Measurements from ENCODE around the gene ACP4.

Gene ACP4

GRCh38 chr19:50794074-50794875 is 4.1 kb downstream of the ACP4 start:
- H3K27ac ChIP-seq: peak overlapping the region; percentile 99
- no peak for TF ChIP-seq CTCF (conservative IDR thresholded peaks at IDR 0.05)

GRCh38 chr19:50794876-50795663 is 4.9 kb downstream of the ACP4 start:
- peak overlapping the region; percentile 99 for H3K27ac ChIP-seq
- TF ChIP-seq CTCF (conservative IDR thresholded peaks at IDR 0.05): peak; percentile 75

- no peak for TF ChIP-seq CTCF (conservative IDR thresholded peaks at IDR 0.05)
- H3K27ac ChIP-seq: peak overlapping the region; percentile 99
These were observed 5.5 kb downstream of the ACP4 start for GRCh38 chr19:50795664-50796073.

- TF ChIP-seq CTCF (conservative IDR thresholded peaks at IDR 0.05): peak; percentile 28; the same call in 1 of the 2 replicates
- peak overlapping the region; percentile 99 for H3K27ac ChIP-seq
These were observed 6.0 kb downstream of the ACP4 start for GRCh38 chr19:50796128-50796633.

GRCh38 chr19:50796634-50797428 is 6.6 kb downstream of the ACP4 start:
- no peak for TF ChIP-seq CTCF (conservative IDR thresholded peaks at IDR 0.05)
- H3K27ac ChIP-seq: peak overlapping the region; percentile 99

GRCh38 chr19:50797429-50797780 is 7.2 kb downstream of the ACP4 start:
- peak overlapping the region; percentile 99 for H3K27ac ChIP-seq
- TF ChIP-seq CTCF (conservative IDR thresholded peaks at IDR 0.05): no peak
